PC-3 (cell line): ENCODE results near the gene CAVIN3. TPM values are rescaled to one million over a fixed set of nuclear protein-coding genes. Genes with fewer than 3 reads are reported as not detected.
"Not testable (repeated sequence)": the region's sequence is repeated elsewhere in the genome, so short reads cannot be mapped to it uniquely, and the experiment has no call there.

Experiments
- ATAC-seq: fragments of 200-7000 bp; cut with Tn5 transposase; 2 replicates; pipeline ENCODE4 v1.9.1; 2020; ENCODE audit warnings: mild to moderate bottlenecking, moderate library complexity
- BruUV-seq: library from RNA; stranded (reverse); fragments of 400-500 nt; replicated peaks from 2 replicates; lab custom pipeline; 2021; lab: Mats Ljungman, UMichigan
- CTCF ChIA-PET: fragments of 300-600 bp; sonication (Branson Sonifier 250); formaldehyde crosslinking; loops from one replicate; lab custom pipeline; 2022; ENCODE audit warnings: antibody characterized with exemption; lab: Charles Lee
- POLR2A ChIA-PET: fragments of 300-600 bp; sonication (Branson Sonifier 250); formaldehyde crosslinking; loops from one replicate; lab custom pipeline; 2022; ENCODE audit warnings: antibody characterized with exemption; ENCODE audit not compliant: unreplicated experiment; lab: Charles Lee
- DNase-seq: peaks from one replicate; pipeline ENCODE4 v3.0.0-alpha.2; 2015
- H2AFZ ChIP-seq: fragments of 300-600 bp; sonication (generic); 2 replicates; pipeline ENCODE4 v1.6.0; 2016; ENCODE audit warnings: antibody characterized with exemption, low read length
- H3F3A ChIP-seq: fragments of 300-600 bp; sonication (generic); one replicate; pipeline ENCODE4 v1.6.0; 2017; ENCODE audit warnings: antibody characterized with exemption, low read length, control low read depth, mild to moderate bottlenecking; ENCODE audit not compliant: unreplicated experiment
- H3K27ac ChIP-seq: fragments of 300-600 bp; sonication (generic); 2 replicates; pipeline ENCODE4 v1.5.1; 2016; ENCODE audit warnings: mild to moderate bottlenecking, low read length
- H3K27me3 ChIP-seq: fragments of 300-600 bp; sonication (generic); 2 replicates; pipeline ENCODE4 v1.6.1; 2016; ENCODE audit warnings: low read length, mixed read lengths
- H3K36me3 ChIP-seq: fragments of 300-600 bp; sonication (generic); 2 replicates; pipeline ENCODE4 v1.6.1; 2016; ENCODE audit warnings: low read depth, mixed run types, low read length, mixed read lengths
- H3K4me1 ChIP-seq: fragments of 300-600 bp; sonication (generic); 2 replicates; pipeline ENCODE4 v1.5.1; 2016; ENCODE audit warnings: low read length; ENCODE audit not compliant: insufficient read depth
- H3K4me2 ChIP-seq: fragments of 300-600 bp; sonication (generic); 2 replicates; pipeline ENCODE4 v1.6.0; 2016; ENCODE audit warnings: low read length
- H3K4me3 ChIP-seq: fragments of 300-600 bp; sonication (generic); 2 replicates; pipeline ENCODE4 v1.5.1; 2016; ENCODE audit warnings: mild to moderate bottlenecking, low read length, mixed read lengths
- H3K79me2 ChIP-seq: fragments of 300-600 bp; sonication (generic); 2 replicates; pipeline ENCODE4 v1.6.1; 2017; ENCODE audit warnings: low read length, mixed read lengths
- H3K9ac ChIP-seq: fragments of 300-600 bp; sonication (generic); 2 replicates; pipeline ENCODE4 v1.6.0; 2016; ENCODE audit warnings: mild to moderate bottlenecking, low read length
- H3K9me2 ChIP-seq: fragments of 300-600 bp; sonication (generic); replicated peaks from 2 replicates; pipeline ENCODE4 v1.6.1; 2016; ENCODE audit warnings: mixed run types, low read length, mixed read lengths
- H3K9me3 ChIP-seq: fragments of 300-600 bp; sonication (generic); 2 replicates; pipeline ENCODE4 v1.6.1; 2016; ENCODE audit warnings: low read length, mixed read lengths
- H4K20me1 ChIP-seq: fragments of 300-600 bp; sonication (generic); 2 replicates; pipeline ENCODE4 v1.6.1; 2016; ENCODE audit warnings: low read length, mixed read lengths
- CTCF ChIP-seq: fragments of 300-600 bp; sonication (generic); conservative IDR thresholded peaks from 2 replicates; pipeline ENCODE4 v1.5.1; 2017; ENCODE audit warnings: antibody characterized with exemption, low read depth, mild to moderate bottlenecking, low read length
- EZH2 ChIP-seq: fragments of 300-600 bp; sonication (generic); IDR thresholded peaks from one replicate; pipeline ENCODE4 v1.6.1; 2017; ENCODE audit warnings: antibody characterized with exemption, mild to moderate bottlenecking, low read length; ENCODE audit not compliant: unreplicated experiment
- EZH2phosphoT487 ChIP-seq: fragments of 300-600 bp; sonication (generic); IDR thresholded peaks from 2 replicates; pipeline ENCODE4 v1.6.1; 2018; ENCODE audit warnings: mild to moderate bottlenecking, antibody characterized with exemption, low read length, borderline replicate concordance
- intact Hi-C: fragments of 100-400 bp; cut with micrococcal nuclease; formaldehyde crosslinking; loops from 2 replicates; pipeline ENCODE4 v1.9.0; 2023
- total RNA-seq: library from RNA; depleted of rRNA; stranded (reverse); fragments of >200 nt; gene quantifications from 2 replicates; pipeline ENCODE4 v1.2.3, GENCODE V29; 2014

The CAVIN3 gene
- total RNA-seq, 1 experiment from 2014 or later: not detected

DNA sequence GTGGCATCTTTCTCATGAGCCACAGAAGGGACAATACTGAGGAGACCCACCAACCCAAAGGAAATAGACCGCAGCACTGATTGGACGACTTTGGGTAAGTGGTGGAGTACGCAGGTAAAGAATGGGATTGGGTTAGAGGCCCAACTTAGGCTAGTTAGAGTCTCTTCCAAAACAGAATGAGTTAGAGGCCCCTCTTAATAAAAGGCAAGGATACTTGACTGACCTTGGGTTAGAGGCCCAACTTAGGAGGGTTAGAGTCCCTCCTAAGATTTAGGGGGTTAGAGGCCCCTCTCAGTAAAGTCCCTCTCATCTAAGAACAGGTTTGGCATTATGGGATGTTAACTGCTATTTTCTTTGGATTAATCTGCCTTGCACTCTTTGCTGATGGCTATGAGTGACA, 36.1 kb downstream of the CAVIN3 start:
- intact Hi-C loops: no loop called here
- Histone ChIP-seq H3K9me3 (no peaks in the 10 kb centered on the region), H2AFZ (no peak overlapping the region), H3F3A (no peaks in the 10 kb centered on the region), H3K27me3 (peaks cover 11% of the 10 kb centered on the region; the same call in 1 of the 2 replicates), H3K4me2 (no peak overlapping the region), H3K4me1 (peaks cover 18% of the 10 kb centered on the region), H3K79me2 (no peaks in the 10 kb centered on the region), H3K9me2 (no peaks in the 10 kb centered on the region), H3K4me3 (no peak overlapping the region), H4K20me1 (no peaks in the 10 kb centered on the region), H3K9ac (no peak overlapping the region), H3K36me3 (no peaks in the 10 kb centered on the region), H3K27ac (no peak overlapping the region)
- no peak for TF ChIP-seq EZH2phosphoT487
- no peak for TF ChIP-seq CTCF
- TF ChIP-seq EZH2: no peak
- DNase-seq (no peak), ATAC-seq (no peak)
- POLR2A ChIA-PET: no interaction called here
- CTCF ChIA-PET: no interaction called here
- no TSS peak for BruUV-seq

GRCh38 chr11:6283453-6284023, 36.8 kb downstream of the CAVIN3 start:
- no peaks in the 10 kb centered on the region for H3K9me2 ChIP-seq
- H3K27me3 ChIP-seq: peaks cover 15% of the 10 kb centered on the region; the same call in 1 of the 2 replicates
- ATAC-seq (no peak), DNase-seq (no peak)
- no peaks in the 10 kb centered on the region for H4K20me1 ChIP-seq
- H3K36me3 ChIP-seq: no peaks in the 10 kb centered on the region
- TF ChIP-seq EZH2phosphoT487: no peak
- no peak for TF ChIP-seq EZH2
- intact Hi-C loops: no loop called here
- no peak overlapping the region for H2AFZ ChIP-seq
- H3F3A ChIP-seq: no peaks in the 10 kb centered on the region
- no peaks in the 10 kb centered on the region for H3K79me2 ChIP-seq
- no TSS peak for BruUV-seq
- CTCF ChIA-PET: no interaction called here
- H3K9me3 ChIP-seq: no peaks in the 10 kb centered on the region
- H3K4me3 ChIP-seq: no peak overlapping the region
- peaks cover 11% of the 10 kb centered on the region for H3K4me1 ChIP-seq
- POLR2A ChIA-PET: no interaction called here
- H3K4me2 ChIP-seq: no peak overlapping the region
- H3K27ac ChIP-seq: no peak overlapping the region
- H3K9ac ChIP-seq: no peak overlapping the region

DNA sequence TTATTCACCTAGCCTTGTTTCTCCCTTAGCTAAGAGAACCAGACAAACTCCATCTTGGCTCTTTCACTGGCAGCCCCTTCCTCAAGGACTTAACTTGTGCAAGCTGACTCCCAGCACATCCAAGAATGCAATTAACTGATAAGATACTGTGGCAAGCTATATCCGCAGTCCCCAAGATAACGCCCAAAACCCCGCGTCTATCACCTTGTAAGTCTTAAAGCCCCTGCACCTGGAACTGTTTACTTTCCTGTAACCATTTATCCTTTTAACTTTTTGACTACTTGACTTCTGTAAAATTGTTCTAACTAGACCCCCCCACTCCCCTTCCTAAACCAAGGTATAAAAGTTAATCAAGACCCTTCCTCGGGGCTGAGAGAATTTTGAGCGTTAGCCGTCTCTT, 39.5 kb downstream of the CAVIN3 start:
- ATAC-seq, BruUV-seq, CTCF ChIA-PET: not testable (repeated sequence)

More for the DNA sequence above, 39.5 kb downstream of the CAVIN3 start:
- H3K36me3 ChIP-seq, H3K9me2 ChIP-seq, H3K79me2 ChIP-seq, H3F3A ChIP-seq, H3K9ac ChIP-seq, H4K20me1 ChIP-seq, POLR2A ChIA-PET, H3K4me1 ChIP-seq, H3K9me3 ChIP-seq, H3K27ac ChIP-seq, H3K4me3 ChIP-seq, intact Hi-C loops, H3K4me2 ChIP-seq, DNase-seq, H2AFZ ChIP-seq: not testable (repeated sequence)
- peaks cover 28% of the 10 kb centered on the region; the same call in 1 of the 2 replicates for H3K27me3 ChIP-seq
